Gastrocnemius medialis (tissue), 4 donors: ENCODE data around the gene KRT3.

ENCODE experiments used
- CTCF ChIP-seq, 5 experiments: fragments of 450-650 bp in 3 of 5; fragments of 200-600 bp in 2 of 5; sonication (generic) in 2 of 5; IDR thresholded peaks in 4 of 5; conservative IDR thresholded peaks in 1 of 5; 1 replicate in 4 of 5; 2 replicates in 1 of 5; pipeline ENCODE4 v1.5.1; 2016 to 2019; ENCODE audit warnings: antibody characterized with exemption in 5 of 5, mild to moderate bottlenecking in 3 of 5, moderate library complexity in 3 of 5
- POLR2A ChIP-seq, 2 donors: fragments of 450-650 bp; IDR thresholded peaks; one replicate each; pipeline ENCODE4 v1.6.1; 2017; ENCODE audit warnings: antibody characterized with exemption in 2 of 2, mild to moderate bottlenecking in 2 of 2, moderate library complexity in 2 of 2

- TF ChIP-seq CTCF (IDR thresholded peaks at IDR 0.05 in 4 of 5, conservative IDR thresholded peaks at IDR 0.05 in 1 of 5) (no peak), POLR2A (IDR thresholded peaks at IDR 0.05) (no peak)
These were observed 29.0 kb upstream of the KRT3 start for GRCh38 chr12:52824741-52825410.
